ENCODE data around the gene BCKDHB. TPM values are rescaled to one million over a fixed set of nuclear protein-coding genes. Genes with fewer than 3 reads are reported as not detected.
A peak's percentile ranks its signal among the peaks of the same experiment; 100 is the strongest.
"Not testable (repeated sequence)": the region's sequence is repeated elsewhere in the genome, so short reads cannot be mapped to it uniquely, and the experiment has no call there.

Gene BCKDHB
- total RNA-seq, 1 experiment from 2014 or later = 16.4 TPM

DNA sequence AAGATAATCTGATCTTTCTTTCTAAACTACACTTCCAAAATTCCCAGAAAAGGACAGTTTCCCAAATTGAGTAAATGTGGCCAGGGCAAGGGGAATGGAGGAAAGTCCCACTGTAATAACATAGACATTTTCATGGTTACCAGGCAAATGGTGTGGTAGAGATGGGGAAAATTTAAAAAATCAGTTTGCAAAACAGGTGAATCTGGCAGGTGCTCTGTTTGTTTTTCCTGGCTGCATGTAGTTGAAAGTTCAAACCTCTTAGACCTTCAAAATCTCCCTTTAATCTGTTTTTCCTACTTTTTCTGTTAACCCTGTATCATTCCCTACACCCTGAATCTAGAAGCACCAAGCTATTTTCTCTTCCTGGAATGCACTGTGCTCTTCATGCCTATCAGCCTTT, 2.0 kb upstream of the BCKDHB start:
- Histone ChIP-seq H3K9me3 (ENCODE audit: control insufficient read depth, insufficient read depth, low read depth, low read length) (no peaks in the 10 kb centered on the region), H3K36me3 (ENCODE audit: control insufficient read depth, insufficient read depth, low read length) (no peaks in the 10 kb centered on the region), H3K27ac (ENCODE audit: low read length) (no peak overlapping the region), H3K4me1 (ENCODE audit: control insufficient read depth, insufficient read depth, low read length) (peaks cover 12% of the 10 kb centered on the region), H3K27me3 (ENCODE audit: control insufficient read depth, insufficient read depth, low read length) (peaks cover 2% of the 10 kb centered on the region; the same call in 1 of the 2 replicates), H3K4me3 (ENCODE audit: low read depth in 2 of 2, low read length in 2 of 2) (no peak overlapping the region)
- POLR2A ChIA-PET = no interaction called here
- ATAC-seq (no peak), DNase-seq (ENCODE audit: low read depth, low spot score) (no peak)
- intact Hi-C loops (cut with micrococcal nuclease; ENCODE audit: unreplicated experiment) = no loop called here
- TF ChIP-seq SIN3A (IDR thresholded peaks at IDR 0.05; ENCODE audit: borderline replicate concordance, insufficient read depth, low read depth, low read length) (no peak), REST (IDR thresholded peaks at IDR 0.05; ENCODE audit: insufficient read depth in 1 of 2, low read depth in 2 of 2, low read length in 1 of 2) (no peak), POLR2AphosphoS5 (IDR thresholded peaks at IDR 0.05; ENCODE audit: low read depth, low read length) (no peak), TCF7L2 (IDR thresholded peaks at IDR 0.05; ENCODE audit: low read depth, low read length) (no peak)
- TF ChIP-seq, protein P1, sequence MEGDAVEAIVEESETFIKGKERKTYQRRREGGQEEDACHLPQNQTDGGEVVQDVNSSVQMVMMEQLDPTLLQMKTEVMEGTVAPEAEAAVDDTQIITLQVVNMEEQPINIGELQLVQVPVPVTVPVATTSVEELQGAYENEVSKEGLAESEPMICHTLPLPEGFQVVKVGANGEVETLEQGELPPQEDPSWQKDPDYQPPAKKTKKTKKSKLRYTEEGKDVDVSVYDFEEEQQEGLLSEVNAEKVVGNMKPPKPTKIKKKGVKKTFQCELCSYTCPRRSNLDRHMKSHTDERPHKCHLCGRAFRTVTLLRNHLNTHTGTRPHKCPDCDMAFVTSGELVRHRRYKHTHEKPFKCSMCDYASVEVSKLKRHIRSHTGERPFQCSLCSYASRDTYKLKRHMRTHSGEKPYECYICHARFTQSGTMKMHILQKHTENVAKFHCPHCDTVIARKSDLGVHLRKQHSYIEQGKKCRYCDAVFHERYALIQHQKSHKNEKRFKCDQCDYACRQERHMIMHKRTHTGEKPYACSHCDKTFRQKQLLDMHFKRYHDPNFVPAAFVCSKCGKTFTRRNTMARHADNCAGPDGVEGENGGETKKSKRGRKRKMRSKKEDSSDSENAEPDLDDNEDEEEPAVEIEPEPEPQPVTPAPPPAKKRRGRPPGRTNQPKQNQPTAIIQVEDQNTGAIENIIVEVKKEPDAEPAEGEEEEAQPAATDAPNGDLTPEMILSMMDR (IDR thresholded peaks at IDR 0.05) = no peak
- in situ Hi-C loops (cut with HindIII; ENCODE audit: low pct_unique_long_range_greater_than_20kb, low sequenced_read_pairs) = no loop called here
- CTCF ChIA-PET = no interaction called here
- BruUV-seq (replicated peaks) = no TSS peak

- H3K27me3 ChIP-seq (ENCODE audit: control insufficient read depth, insufficient read depth, low read length) = 0 out of 2 replicates have a peak, but pooled peaks cover 2% of the 10 kb centered on the region
- ATAC-seq (no peak; the same call in 1 of the 2 replicates), DNase-seq (ENCODE audit: low read depth, low spot score) (no peak)
- no TSS peak for BruUV-seq (replicated peaks)
- ChIA-PET POLR2A (interaction anchor here (0.7 kb wide), 1 partner anchor 16 kb away, joined by 3 read pairs; no protein-coding TSS in a partner anchor), CTCF (interaction anchor here (0.6 to 0.7 kb wide), 2 partner anchors 11 to 821 kb away, joined by 3 to 9 read pairs; no protein-coding TSS in a partner anchor)
- in situ Hi-C loops (cut with HindIII; ENCODE audit: low pct_unique_long_range_greater_than_20kb, low sequenced_read_pairs) = no loop called here
- no peaks in the 10 kb centered on the region for H3K36me3 ChIP-seq (ENCODE audit: control insufficient read depth, insufficient read depth, low read length)
- TF ChIP-seq POLR2AphosphoS5 (IDR thresholded peaks at IDR 0.05; ENCODE audit: low read depth, low read length) (0 out of 2 replicates have a peak, but pooled peaks have one; percentile 80), REST (IDR thresholded peaks at IDR 0.05; ENCODE audit: insufficient read depth in 1 of 2, low read depth in 2 of 2, low read length in 1 of 2) (no peak)
- TF ChIP-seq, protein P1 (IDR thresholded peaks at IDR 0.05) = no peak
- H3K4me3 ChIP-seq (ENCODE audit: low read depth in 2 of 2, low read length in 2 of 2) = peak overlapping the region; percentile 81 to 89
- intact Hi-C loops (cut with micrococcal nuclease; ENCODE audit: unreplicated experiment) = no loop called here
- H3K9me3 ChIP-seq (ENCODE audit: control insufficient read depth, insufficient read depth, low read depth, low read length) = no peaks in the 10 kb centered on the region
- H3K27ac ChIP-seq (ENCODE audit: low read length) = peak overlapping the region; percentile 88
- H3K4me1 ChIP-seq (ENCODE audit: control insufficient read depth, insufficient read depth, low read length) = peaks cover 12% of the 10 kb centered on the region
These were observed 476 bp upstream of the BCKDHB start for GRCh38 chr6:80105972-80106417.

GRCh38 chr6:80122576-80122975, 16.1 kb downstream of the BCKDHB start:
- ATAC-seq; CTCF ChIA-PET; H3K27me3 ChIP-seq (ENCODE audit: control insufficient read depth, insufficient read depth, low read length); H3K9me3 ChIP-seq (ENCODE audit: control insufficient read depth, insufficient read depth, low read depth, low read length); POLR2A ChIA-PET; intact Hi-C loops (cut with micrococcal nuclease; ENCODE audit: unreplicated experiment); BruUV-seq (replicated peaks); in situ Hi-C loops (cut with HindIII; ENCODE audit: low pct_unique_long_range_greater_than_20kb, low sequenced_read_pairs); H3K36me3 ChIP-seq (ENCODE audit: control insufficient read depth, insufficient read depth, low read length); H3K4me3 ChIP-seq (ENCODE audit: low read depth in 2 of 2, low read length in 2 of 2); DNase-seq (ENCODE audit: low read depth, low spot score); H3K4me1 ChIP-seq (ENCODE audit: control insufficient read depth, insufficient read depth, low read length); H3K27ac ChIP-seq (ENCODE audit: low read length): not testable (repeated sequence)
